Neural cell (in vitro differentiated cells): ENCODE results near the gene CLTB. TPM values are rescaled to one million over a fixed set of nuclear protein-coding genes. Genes with fewer than 3 reads are reported as not detected.

Experiments
- H2AFZ ChIP-seq: fragments of 200-600, 300-800 bp; sonication (generic), shearing (Covaris generic); 2 replicates; pipeline ENCODE4 v1.6.0; 2014; ENCODE audit warnings: low read depth, mild to moderate bottlenecking, antibody characterized with exemption, low read length, moderate library complexity
- H3F3A ChIP-seq: fragments of 200-600 bp; shearing (Covaris generic); 2 replicates; pipeline ENCODE4 v1.6.1; 2016; ENCODE audit warnings: mild to moderate bottlenecking, moderate library complexity, mixed read lengths, antibody characterized with exemption, low read length; ENCODE audit not compliant: insufficient read depth, poor library complexity, severe bottlenecking
- H3K27ac ChIP-seq: fragments of 200-600, 300-800 bp; sonication (generic), shearing (Covaris generic); 2 replicates; pipeline ENCODE4 v1.5.1; 2014; ENCODE audit warnings: mild to moderate bottlenecking, low read length, moderate library complexity
- H3K27me3 ChIP-seq: fragments of 300-800, 200-600 bp; sonication (generic), shearing (Covaris generic); 2 replicates; pipeline ENCODE4 v1.6.0; 2014; ENCODE audit warnings: mild to moderate bottlenecking, low read depth, low read length, moderate library complexity; ENCODE audit not compliant: insufficient read depth
- H3K36me3 ChIP-seq: fragments of 300-800, 200-600 bp; sonication (generic), shearing (Covaris generic); 2 replicates; pipeline ENCODE4 v1.5.1; 2014; ENCODE audit warnings: mild to moderate bottlenecking, antibody characterized with exemption, low read length, moderate library complexity; ENCODE audit not compliant: insufficient read depth
- H3K4me2 ChIP-seq: fragments of 300-800, 200-600 bp; sonication (generic), shearing (Covaris generic); 2 replicates; pipeline ENCODE4 v1.6.0; 2014; ENCODE audit warnings: mild to moderate bottlenecking, low read length
- H3K4me3 ChIP-seq: fragments of 300-800, 200-600 bp; sonication (generic), shearing (Covaris generic); 2 replicates; pipeline ENCODE4 v1.5.1; 2014; ENCODE audit warnings: mild to moderate bottlenecking, low read length, moderate library complexity
- H3K79me2 ChIP-seq: fragments of 200-600 bp; shearing (Covaris generic); replicated peaks from 2 replicates; pipeline ENCODE4 v1.6.0; 2014; ENCODE audit warnings: mild to moderate bottlenecking, low read length, moderate library complexity; ENCODE audit not compliant: insufficient read depth
- H3K9ac ChIP-seq: fragments of 300-800, 200-600 bp; sonication (generic), shearing (Covaris generic); 2 replicates; pipeline ENCODE4 v1.6.1; 2016; ENCODE audit warnings: mild to moderate bottlenecking, low read length, mixed read lengths
- H3K9me2 ChIP-seq: fragments of 200-600 bp; shearing (Covaris generic); 2 replicates; pipeline ENCODE4 v1.6.1; 2016; ENCODE audit warnings: mild to moderate bottlenecking, low read length, mixed read lengths; ENCODE audit not compliant: insufficient read depth
- H3K9me3 ChIP-seq: fragments of 200-600, 300-800 bp; sonication (generic), shearing (Covaris generic); 2 replicates; pipeline ENCODE4 v1.6.1; 2016; ENCODE audit warnings: mild to moderate bottlenecking, mixed run types, low read length, moderate library complexity, mixed read lengths
- H4K20me1 ChIP-seq: fragments of 200-600 bp; shearing (Covaris generic); 2 replicates; pipeline ENCODE4 v1.6.1; 2016; ENCODE audit warnings: mild to moderate bottlenecking, mixed run types; ENCODE audit not compliant: insufficient read depth
- CTCF ChIP-seq: fragments of 450-650 bp; IDR thresholded peaks from 2 replicates; pipeline ENCODE4 v1.5.1; 2014; ENCODE audit warnings: antibody characterized with exemption, mild to moderate bottlenecking, moderate library complexity; ENCODE audit not compliant: poor library complexity, severe bottlenecking
- EP300 ChIP-seq: fragments of 450-650 bp; conservative IDR thresholded peaks from 2 replicates; pipeline ENCODE4 v1.6.1; 2014; ENCODE audit warnings: antibody characterized with exemption, mild to moderate bottlenecking, moderate library complexity; ENCODE audit not compliant: poor library complexity, severe bottlenecking
- EZH2 ChIP-seq: fragments of 200-600, 300-800 bp; shearing (Covaris generic), sonication (generic); IDR thresholded peaks from 2 replicates; pipeline ENCODE4 v1.6.1; 2014; ENCODE audit warnings: antibody characterized with exemption, low read length, borderline replicate concordance, mild to moderate bottlenecking; ENCODE audit not compliant: insufficient read depth, poor library complexity, severe bottlenecking
- MXI1 ChIP-seq: fragments of 450-650 bp; conservative IDR thresholded peaks from 2 replicates; pipeline ENCODE4 v1.6.1; 2014; ENCODE audit warnings: antibody characterized with exemption, mild to moderate bottlenecking; ENCODE audit not compliant: poor library complexity, severe bottlenecking
- POLR2AphosphoS5 ChIP-seq: IDR thresholded peaks from 2 replicates; pipeline ENCODE4 v1.6.1; 2012
- RAD21 ChIP-seq: fragments of 450-650 bp; conservative IDR thresholded peaks from 2 replicates; pipeline ENCODE4 v1.6.1; 2014; ENCODE audit warnings: antibody characterized with exemption, mild to moderate bottlenecking, moderate library complexity
- REST ChIP-seq: IDR thresholded peaks from 2 replicates; pipeline ENCODE4 v1.6.1; 2012; ENCODE audit warnings: borderline replicate concordance
- SMC3 ChIP-seq: fragments of 450-650 bp; conservative IDR thresholded peaks from 2 replicates; pipeline ENCODE4 v1.6.1; 2014; ENCODE audit warnings: antibody characterized with exemption, mild to moderate bottlenecking, moderate library complexity; ENCODE audit not compliant: poor library complexity
- TAF1 ChIP-seq: IDR thresholded peaks from 2 replicates; pipeline ENCODE4 v1.6.1; 2012; ENCODE audit warnings: low read depth
- polyA plus RNA-seq: library from polyadenylated mRNA; depleted of rRNA; stranded (reverse); fragments of >200 nt; gene quantifications from 2 replicates; pipeline ENCODE4 v1.2.3, GENCODE V29; 2014

The CLTB gene
- polyA plus RNA-seq, 1 donor from 2014 or later, result 239 TPM

- Histone ChIP-seq H3F3A (no peaks in the 10 kb centered on the region), H3K4me2 (no peak overlapping the region), H3K27ac (no peak overlapping the region), H3K9ac (no peak overlapping the region), H3K36me3 (no peaks in the 10 kb centered on the region), H2AFZ (no peak overlapping the region), H3K9me2 (no peaks in the 10 kb centered on the region), H4K20me1 (no peaks in the 10 kb centered on the region), H3K9me3 (no peaks in the 10 kb centered on the region), H3K27me3 (no peaks in the 10 kb centered on the region), H3K4me3 (no peak overlapping the region), H3K79me2 (peaks cover 34% of the 10 kb centered on the region)
- no peak for TF ChIP-seq EP300
- TF ChIP-seq SMC3, result no peak
- TF ChIP-seq MXI1, result no peak
- TF ChIP-seq EZH2, result no peak
- TF ChIP-seq POLR2AphosphoS5, result no peak
- TF ChIP-seq RAD21, result no peak
- no peak for TF ChIP-seq REST
- no peak for TF ChIP-seq CTCF
- no peak for TF ChIP-seq TAF1
Measured at GRCh38 chr5:176352116-176352878, 64.0 kb downstream of the CLTB start.

GRCh38 chr5:176350416-176350815 lies 65.9 kb downstream of the CLTB start:
- Histone ChIP-seq H4K20me1 (no peaks in the 10 kb centered on the region), H3K9me3 (no peaks in the 10 kb centered on the region), H3K79me2 (peaks cover 19% of the 10 kb centered on the region), H3K27ac (no peak overlapping the region), H3K4me3 (no peak overlapping the region), H3F3A (no peaks in the 10 kb centered on the region), H3K9me2 (no peaks in the 10 kb centered on the region), H3K9ac (no peak overlapping the region), H3K36me3 (no peaks in the 10 kb centered on the region), H2AFZ (no peak overlapping the region), H3K4me2 (no peak overlapping the region), H3K27me3 (no peaks in the 10 kb centered on the region)
- no peak for TF ChIP-seq POLR2AphosphoS5
